K562 (cell line): ENCODE measurements around the gene INS. TPM values are rescaled to one million over a fixed set of nuclear protein-coding genes. Genes with fewer than 3 reads are reported as not detected.

Source experiments
- ATAC-seq: fragments of 200-7000 bp; cut with Tn5 transposase; 3 replicates; pipeline ENCODE4 v1.9.1; 2020; ENCODE audit warnings: moderate library complexity
- BruUV-seq: library from RNA; stranded (reverse); fragments of 400-500 nt; replicated peaks from 2 replicates; lab custom pipeline; 2021; lab: Mats Ljungman, UMichigan
- CTCF ChIA-PET: fragments of 300-600 bp; formaldehyde crosslinking; extraction: SDS; loops from one replicate; lab custom pipeline; 2021; ENCODE audit warnings: low intra/inter-chr PET ratio; lab: Yijun Ruan, JAX
- POLR2A ChIA-PET: fragments of 300-600, 350-650 bp; sonication (Branson Sonifier 250); formaldehyde crosslinking; extraction: SDS; loops from one replicate; lab custom pipeline; 2021; ENCODE audit warnings: antibody characterized with exemption, inconsistent platforms; lab: Yijun Ruan, JAX
- DNase-seq, 4 experiments: peaks; one replicate each; pipeline versions ENCODE4 v3.0.0 to v3.0.0-alpha.2; 2011 to 2018; ENCODE audit warnings: low spot score in 3 of 4, mixed read lengths in 3 of 4; ENCODE audit errors: extremely low read depth in 1 of 4
- FAIRE-seq: peaks from 2 replicates; lab custom pipeline; 2011; peaks lifted over from hg19 to GRCh38; lab: Jason Lieb, UNC
- H2AFZ ChIP-seq: 2 replicates; pipeline ENCODE4 v1.6.0; 2011; ENCODE audit warnings: low read depth, low read length, control low read depth, inconsistent platforms
- H3K27ac ChIP-seq: fragments of 200-600 bp; 3 replicates; pipeline ENCODE4 v1.8.0; 2011; ENCODE audit warnings: low read depth, mild to moderate bottlenecking, control low read depth, inconsistent platforms, low read length, moderate library complexity, mixed read lengths; ENCODE audit errors: extremely low read depth
- H3K27me3 ChIP-seq, 2 experiments: fragments of 300-600 bp in 1 of 2; 2 replicates in 1 of 2; 3 replicates in 1 of 2; pipeline versions ENCODE4 v1.6.0 to v1.8.0; 2011; ENCODE audit warnings: inconsistent platforms in 2 of 2, low read length in 2 of 2, mild to moderate bottlenecking in 1 of 2, mixed read lengths in 1 of 2, moderate library complexity in 1 of 2; ENCODE audit not compliant: control insufficient read depth in 2 of 2, insufficient read depth in 2 of 2
- H3K36me3 ChIP-seq: fragments of 300-600 bp; 3 replicates; pipeline ENCODE4 v1.8.0; 2011; ENCODE audit warnings: mild to moderate bottlenecking, low read length, inconsistent platforms; ENCODE audit not compliant: control insufficient read depth, insufficient read depth
- H3K4me1 ChIP-seq, 2 experiments: fragments of 200-600 bp in 1 of 2; replicated peaks in 1 of 2; 2 replicates in 1 of 2; 3 replicates in 1 of 2; pipeline versions ENCODE4 v1.5.1 to v1.8.0; 2011; ENCODE audit warnings: inconsistent platforms in 2 of 2, low read length in 2 of 2, mild to moderate bottlenecking in 1 of 2, mixed read lengths in 1 of 2, moderate library complexity in 1 of 2; ENCODE audit not compliant: control insufficient read depth in 2 of 2, insufficient read depth in 2 of 2
- H3K4me2 ChIP-seq: 2 replicates; pipeline ENCODE4 v1.6.1; 2011; ENCODE audit warnings: low read length, control low read depth, inconsistent platforms, mixed read lengths; ENCODE audit not compliant: insufficient read depth
- H3K4me3 ChIP-seq: fragments of 200-600 bp; sonication (generic), shearing (Covaris generic); 2 replicates; pipeline ENCODE4 v1.5.1; 2016; ENCODE audit warnings: control low read depth, inconsistent platforms
- H3K79me2 ChIP-seq: fragments of 200-600 bp; 3 replicates; pipeline ENCODE4 v1.8.0; 2011; ENCODE audit warnings: low read length, inconsistent platforms; ENCODE audit not compliant: control insufficient read depth, insufficient read depth
- H3K9ac ChIP-seq, 2 experiments: 2 replicates each; pipeline versions ENCODE4 v1.6.0 to v1.6.1; 2011; ENCODE audit warnings: low read depth in 2 of 2, low read length in 2 of 2, control low read depth in 1 of 2, inconsistent platforms in 1 of 2, mild to moderate bottlenecking in 1 of 2, mixed read lengths in 1 of 2; ENCODE audit not compliant: insufficient read depth in 1 of 2
- H3K9me1 ChIP-seq: one replicate; pipeline ENCODE4 v1.6.0; 2011; ENCODE audit warnings: inconsistent platforms, mild to moderate bottlenecking, low read length, moderate library complexity; ENCODE audit not compliant: control insufficient read depth, insufficient read depth
- H3K9me3 ChIP-seq: replicated peaks from 2 replicates; pipeline ENCODE4 v1.5.1; 2011; ENCODE audit warnings: low read depth, low read length, inconsistent platforms; ENCODE audit not compliant: control insufficient read depth, insufficient read depth
- H4K20me1 ChIP-seq: replicated peaks from 2 replicates; pipeline ENCODE4 v1.6.1; 2011; ENCODE audit warnings: low read length, inconsistent platforms, mixed read lengths; ENCODE audit not compliant: control insufficient read depth, insufficient read depth
- BRCA1 ChIP-seq, 2 experiments: fragments of 450-650 bp in 1 of 2; sonication (generic) in 1 of 2; formaldehyde crosslinking in 1 of 2; IDR thresholded peaks; 2 replicates each; pipeline versions ENCODE4 v1.5.0 to v1.6.1; 2017 to 2020; ENCODE audit warnings: mild to moderate bottlenecking in 1 of 2, missing genetic modification reagents in 1 of 2
- CBX2 ChIP-seq: fragments of 200-600 bp; sonication (generic); IDR thresholded peaks from one replicate; pipeline ENCODE4 v1.6.1; 2012; ENCODE audit warnings: mild to moderate bottlenecking, low read length, inconsistent platforms; ENCODE audit not compliant: insufficient read depth, poor library complexity, severe bottlenecking
- DNMT1 ChIP-seq: fragments of 450-650 bp; IDR thresholded peaks from 2 replicates; pipeline ENCODE4 v1.6.1; 2016; ENCODE audit warnings: antibody characterized with exemption, mild to moderate bottlenecking
- ETV1 ChIP-seq: fragments of 450-650 bp; conservative IDR thresholded peaks from 2 replicates; pipeline ENCODE4 v1.6.1; 2016; ENCODE audit warnings: missing genetic modification characterization, control low read depth, low read depth, missing compliant biosample characterization
- FOXP1 ChIP-seq: sonication (generic); formaldehyde crosslinking; IDR thresholded peaks from 2 replicates; pipeline ENCODE4 v1.8.0; 2022; ENCODE audit warnings: mild to moderate bottlenecking, missing genetic modification reagents
- HDAC3 ChIP-seq: fragments of 450-650 bp; IDR thresholded peaks from 2 replicates; pipeline ENCODE4 v1.6.1; 2018; ENCODE audit warnings: borderline replicate concordance, mild to moderate bottlenecking, moderate library complexity; ENCODE audit not compliant: partially characterized antibody
- KHSRP ChIP-seq: fragments of 450-650 bp; IDR thresholded peaks from 2 replicates; pipeline ENCODE4 v1.6.1; 2017
- NFIC ChIP-seq: fragments of 450-650 bp; IDR thresholded peaks from 2 replicates; pipeline ENCODE4 v1.6.1; 2017; ENCODE audit warnings: mild to moderate bottlenecking, inconsistent platforms
- SNAPC5 ChIP-seq: fragments of 250-450 bp; sonication (Bioruptor Pico); IDR thresholded peaks from 2 replicates; pipeline ENCODE4 v1.8.0; 2021; ENCODE audit warnings: moderate library complexity, mild to moderate bottlenecking, inconsistent platforms
- ZNF121 ChIP-seq: sonication (generic); formaldehyde crosslinking; conservative IDR thresholded peaks from 2 replicates; pipeline ENCODE4 v1.8.0; 2022; ENCODE audit warnings: missing genetic modification reagents
- ZNF263 ChIP-seq: sonication (generic); formaldehyde crosslinking; IDR thresholded peaks from 2 replicates; pipeline ENCODE4 v1.8.0; 2022; ENCODE audit warnings: mild to moderate bottlenecking, missing genetic modification reagents, borderline replicate concordance
- WGBS: fragments of 100-300 bp; shearing (Covaris generic); methylation state at CpG from one replicate; pipeline ENCODE4 v1.1.6; 2016; ENCODE audit warnings: low coverage, mixed read lengths; ENCODE audit not compliant: insufficient coverage; ENCODE audit errors: missing lambda C conversion rate; 5-methylcytosine and 5-hydroxymethylcytosine counted together
- in situ Hi-C: fragments of 300-500 bp; cut with MboI; formaldehyde crosslinking; loops from 4 replicates; pipeline ENCODE4 v1.15.0; 2018; ENCODE audit warnings: inconsistent platforms, mixed read lengths
- intact Hi-C: fragments of 100-400 bp; cut with micrococcal nuclease; formaldehyde crosslinking; loops from 2 replicates; pipeline ENCODE4 v1.14.2; 2022
- polyA plus RNA-seq, 8 experiments: library from polyadenylated mRNA; depleted of rRNA in 4 of 8; stranded (reverse) in 5 of 8; unstranded in 3 of 8; fragments of >200 nt; fragmentation: Nextera tagmentation in 2 of 8; fragmentation: Illumina TruSeq in 1 of 8; extraction: Ambion mirVana in 2 of 8; extraction: Trizol in 1 of 8; gene quantifications; 2 replicates each; pipeline versions ENCODE4 v1.2.1 to v1.2.3, GENCODE V29; 2011 to 2014; ENCODE audit warnings: inconsistent platforms in 1 of 8, missing spikeins in 1 of 8
- total RNA-seq, 7 experiments: library from RNA; depleted of rRNA in 6 of 7; stranded (reverse); fragments of >200 nt in 6 of 7; fragmentation: Illumina TruSeq in 2 of 7; extraction: Trizol in 2 of 7; gene quantifications; 2 replicates each; pipeline versions ENCODE4 v1.2.1 to v1.2.3, GENCODE V29; 2011 to 2021; ENCODE audit warnings: low replicate concordance in 1 of 7

The INS gene
- total and polyA plus RNA-seq, 9 of the 15 experiments (the other 6 are each of a cell fraction or from before 2014, with no cell fraction given), result not detected

- no TSS peak for BruUV-seq
- ChIA-PET CTCF (interaction anchor here (3.7 kb wide), 1 partner anchor 112 kb away, joined by 111 read pairs; no protein-coding TSS in a partner anchor), POLR2A (interaction anchor here (1.8 kb wide), 1 partner anchor 111 kb away, joined by 7 read pairs; no protein-coding TSS in a partner anchor)
- H3K27me3 ChIP-seq, result peaks cover 4 to 54% of the 10 kb centered on the region in 2 experiments; a peak in 3 of 5 replicates
- H3K4me2 ChIP-seq, result no peak overlapping the region
- intact Hi-C loops, result no loop called here
- H3K36me3 ChIP-seq, result no peaks in the 10 kb centered on the region
- in situ Hi-C loops, result no loop called here
- no peaks in the 10 kb centered on the region for H3K79me2 ChIP-seq
- WGBS, result 2% methylated on average over 6 of the region's 8 CpGs
- no peaks in the 10 kb centered on the region for H3K9me3 ChIP-seq
- FAIRE-seq (no peak), DNase-seq (no peak)
- no peak overlapping the region for H3K4me3 ChIP-seq
- H3K9ac ChIP-seq, result no peak overlapping the region
- H3K4me1 ChIP-seq, result peaks cover 0 to 8% of the 10 kb centered on the region in 2 experiments; a peak in 1 of 5 replicates
- TF ChIP-seq KHSRP (no peak), CBX2 (no peak), BRCA1 (IDR thresholded peaks at IDR 0.05) (no peak), BRCA1 (CRISPR knock-in tag; IDR thresholded peaks at IDR 0.05) (no peak), ZNF263 (CRISPR knock-in tag) (no peak), SNAPC5 (CRISPR knock-in tag) (no peak), FOXP1 (CRISPR knock-in tag) (no peak), DNMT1 (no peak), ZNF121 (CRISPR knock-in tag) (no peak), NFIC (no peak), HDAC3 (no peak), ETV1 (tag) (no peak)
- TF ChIP-seq, all 486 proteins: peak for 0
- H4K20me1 ChIP-seq, result peaks cover 29% of the 10 kb centered on the region; the same call in 1 of the 2 replicates
- no peaks in the 10 kb centered on the region for H3K9me1 ChIP-seq
- no peak for ATAC-seq
- no peak overlapping the region for H3K27ac ChIP-seq
- H2AFZ ChIP-seq, result no peak overlapping the region
These were observed 11.5 kb downstream of the INS start for GRCh38 chr11:2149460-2149859.
